Urinary bladder (tissue), 4 donors: ENCODE data around the gene ZKSCAN1. TPM values are rescaled to one million over a fixed set of nuclear protein-coding genes. Genes with fewer than 3 reads are reported as not detected.
"Not testable (repeated sequence)": the region's sequence is repeated elsewhere in the genome, so short reads cannot be mapped to it uniquely, and the experiment has no call there.

Experiments used
- DNase-seq: peaks from one replicate; pipeline ENCODE4 v3.0.0-alpha.2; 2015; ENCODE audit errors: extremely low spot score
- H3K27ac ChIP-seq: one replicate; pipeline ENCODE4 v1.5.1; 2013; ENCODE audit warnings: low read depth, mild to moderate bottlenecking, moderate library complexity
- H3K36me3 ChIP-seq: one replicate; pipeline ENCODE4 v1.6.1; 2013; ENCODE audit warnings: mild to moderate bottlenecking, moderate library complexity; ENCODE audit not compliant: insufficient read depth
- H3K4me1 ChIP-seq: one replicate; pipeline ENCODE4 v1.6.1; 2013; ENCODE audit warnings: mild to moderate bottlenecking, moderate library complexity; ENCODE audit not compliant: insufficient read depth
- H3K4me3 ChIP-seq: one replicate; pipeline ENCODE4 v1.5.1; 2013; ENCODE audit warnings: low read depth, low read length
- WGBS: extraction: QIAGEN DNeasy Blood & Tissue Kit; methylation state at CpG from one replicate; pipeline ENCODE4 v1.1.7; 2013; 5-methylcytosine and 5-hydroxymethylcytosine counted together
- polyA plus RNA-seq: library from polyadenylated mRNA; stranded (reverse); fragments of 200-250 nt; gene quantifications from one replicate; pipeline ENCODE4 v1.2.3, GENCODE V29; 2013
- total RNA-seq: library from RNA; depleted of rRNA; stranded (reverse); fragments of >200 nt; gene quantifications from one replicate; pipeline ENCODE4 v1.2.3, GENCODE V29; 2014
- donor health status: healthy with polysubstance abuse.
- donor health status: healthy.

The ZKSCAN1 gene
- total and polyA plus RNA-seq, 2 donors = 14.3 to 51.5 TPM

DNA sequence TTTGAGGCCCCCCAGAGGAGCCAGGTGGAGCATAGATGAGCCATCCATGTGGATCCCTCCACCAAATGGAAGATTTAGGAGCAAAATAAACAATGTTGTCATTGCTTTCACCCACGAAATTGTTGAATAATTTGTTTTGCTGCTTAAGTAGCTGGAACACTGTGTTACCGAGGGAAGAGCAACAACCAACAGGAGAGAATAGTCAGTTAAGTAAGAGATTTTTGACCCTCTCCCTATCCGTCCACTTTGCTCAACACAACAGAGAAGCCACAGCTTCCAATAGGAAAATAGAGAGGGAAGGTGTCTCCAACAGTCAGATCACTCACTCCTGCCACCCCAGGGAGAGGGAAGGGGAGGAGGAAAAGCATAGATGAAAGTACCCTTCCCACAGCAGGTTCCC, 3.9 kb upstream of the ZKSCAN1 start:
- H3K36me3 ChIP-seq = no peaks in the 10 kb centered on the region
- DNase-seq = no peak
- WGBS = 50% methylated on average over 3 of the region's 3 CpGs
- H3K4me3 ChIP-seq = no peak overlapping the region
- H3K27ac ChIP-seq = no peak overlapping the region
- H3K4me1 ChIP-seq = no peaks in the 10 kb centered on the region

- not testable (repeated sequence) for H3K4me1 ChIP-seq, H3K27ac ChIP-seq, H3K36me3 ChIP-seq, DNase-seq, H3K4me3 ChIP-seq
- WGBS = 67% methylated on average over 14 of the region's 14 CpGs
Measured at GRCh38 chr7:100012385-100013327, 2.7 kb upstream of the ZKSCAN1 start.

- DNase-seq = no peak
- Histone ChIP-seq H3K4me3 (no peak overlapping the region), H3K4me1 (no peaks in the 10 kb centered on the region), H3K36me3 (no peaks in the 10 kb centered on the region), H3K27ac (no peak overlapping the region)
- 76% methylated on average over 3 of the region's 3 CpGs for WGBS
Measured at GRCh38 chr7:100013328-100013676, 2.1 kb upstream of the ZKSCAN1 start.

GRCh38 chr7:100016215-100016901, 962 bp downstream of the ZKSCAN1 start:
- Histone ChIP-seq H3K4me1 (no peaks in the 10 kb centered on the region), H3K4me3 (peak overlapping the region; percentile 100), H3K27ac (peak overlapping the region; percentile 97), H3K36me3 (no peaks in the 10 kb centered on the region)
- DNase-seq = no peak
- 22% methylated on average over 11 of the region's 11 CpGs for WGBS

DNA sequence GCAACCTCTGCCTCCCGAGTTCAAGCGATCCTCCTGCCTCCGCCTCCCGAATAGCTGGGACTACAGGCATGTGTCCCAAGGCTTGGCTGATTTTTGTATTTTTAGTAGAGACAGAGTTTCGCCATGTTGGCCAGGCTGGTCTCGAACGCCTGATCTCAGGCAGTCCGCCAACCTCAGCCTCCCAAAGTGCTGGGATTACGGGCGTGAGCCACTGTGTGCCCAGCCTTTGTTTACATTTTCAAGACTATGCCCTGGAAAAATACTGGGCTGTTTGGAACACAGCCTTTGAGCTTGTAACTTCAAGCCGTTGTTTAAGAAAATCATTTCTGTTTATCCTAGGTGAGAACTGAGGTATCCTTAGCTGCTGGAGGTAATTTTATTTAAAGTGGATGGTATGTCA, 1.9 kb downstream of the ZKSCAN1 start:
- Histone ChIP-seq H3K36me3 (no peaks in the 10 kb centered on the region), H3K4me3 (no peak overlapping the region), H3K27ac (no peak overlapping the region), H3K4me1 (no peaks in the 10 kb centered on the region)
- no peak for DNase-seq
- 65% methylated on average over 11 of the region's 11 CpGs for WGBS

- H3K4me3 ChIP-seq = no peak overlapping the region
- 92% methylated on average over 5 of the region's 5 CpGs for WGBS
- DNase-seq = no peak
- H3K4me1 ChIP-seq = no peaks in the 10 kb centered on the region
- no peak overlapping the region for H3K27ac ChIP-seq
- no peaks in the 10 kb centered on the region for H3K36me3 ChIP-seq
Measured at GRCh38 chr7:100017875-100018274, 2.5 kb downstream of the ZKSCAN1 start.

GRCh38 chr7:100019908-100020307, 4.5 kb downstream of the ZKSCAN1 start:
- H3K4me1 ChIP-seq = no peaks in the 10 kb centered on the region
- no peak overlapping the region for H3K4me3 ChIP-seq
- no peak for DNase-seq
- H3K36me3 ChIP-seq = peaks cover 3% of the 10 kb centered on the region
- WGBS = 74% methylated on average over 7 of the region's 7 CpGs
- no peak overlapping the region for H3K27ac ChIP-seq

DNA sequence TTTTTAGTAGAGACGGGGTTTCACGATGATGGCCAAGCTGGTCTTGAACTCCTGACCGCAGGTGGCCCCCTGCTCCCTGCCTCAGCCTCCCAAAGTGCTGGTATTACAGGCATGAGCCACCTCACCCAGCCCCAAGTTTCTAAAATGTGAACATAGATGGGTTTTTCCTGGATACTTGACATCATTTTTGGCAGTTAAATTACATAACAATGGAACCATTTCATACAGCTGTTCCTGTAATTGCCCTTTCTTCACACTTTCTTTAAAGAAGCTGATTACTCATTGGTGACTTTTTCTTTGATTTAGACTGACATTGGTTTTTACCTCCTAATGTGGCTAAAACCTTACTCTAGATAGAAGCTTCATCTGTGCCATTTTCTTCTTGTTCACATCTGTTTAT, 5.9 kb downstream of the ZKSCAN1 start:
- Histone ChIP-seq H3K36me3 (peaks cover 4% of the 10 kb centered on the region), H3K4me3 (no peak overlapping the region), H3K4me1 (no peaks in the 10 kb centered on the region), H3K27ac (no peak overlapping the region)
- DNase-seq = no peak
- WGBS = 91% methylated on average over 3 of the region's 3 CpGs

DNA sequence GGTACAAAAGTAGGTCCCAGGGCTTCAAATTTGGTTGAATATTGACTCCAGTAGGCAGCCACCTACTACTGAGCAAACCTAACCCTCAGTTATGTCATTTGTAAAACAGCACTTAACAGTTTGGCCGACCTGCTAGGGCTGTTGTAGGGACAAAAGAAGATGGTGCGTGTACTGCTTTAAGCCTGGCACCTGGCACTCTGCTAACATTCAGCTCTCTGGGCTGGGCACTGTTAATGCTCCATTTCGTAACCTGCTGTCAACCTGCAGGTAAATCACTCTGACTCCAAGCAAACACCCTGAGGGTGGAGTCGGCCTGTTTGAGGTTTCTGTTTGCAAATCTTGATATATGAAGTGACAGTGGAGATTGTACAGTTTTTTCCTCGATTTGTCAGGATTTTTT, 7.2 kb downstream of the ZKSCAN1 start:
- Histone ChIP-seq H3K27ac (no peak overlapping the region), H3K4me1 (no peaks in the 10 kb centered on the region), H3K36me3 (peaks cover 4% of the 10 kb centered on the region), H3K4me3 (no peak overlapping the region)
- DNase-seq = no peak
- 74% methylated on average over 5 of the region's 5 CpGs for WGBS

GRCh38 chr7:100023526-100023925, 8.1 kb downstream of the ZKSCAN1 start:
- DNase-seq = no peak
- Histone ChIP-seq H3K27ac (no peak overlapping the region), H3K4me3 (no peak overlapping the region), H3K36me3 (peaks cover 4% of the 10 kb centered on the region), H3K4me1 (no peaks in the 10 kb centered on the region)
- 95% methylated on average over 12 of the region's 12 CpGs for WGBS

DNA sequence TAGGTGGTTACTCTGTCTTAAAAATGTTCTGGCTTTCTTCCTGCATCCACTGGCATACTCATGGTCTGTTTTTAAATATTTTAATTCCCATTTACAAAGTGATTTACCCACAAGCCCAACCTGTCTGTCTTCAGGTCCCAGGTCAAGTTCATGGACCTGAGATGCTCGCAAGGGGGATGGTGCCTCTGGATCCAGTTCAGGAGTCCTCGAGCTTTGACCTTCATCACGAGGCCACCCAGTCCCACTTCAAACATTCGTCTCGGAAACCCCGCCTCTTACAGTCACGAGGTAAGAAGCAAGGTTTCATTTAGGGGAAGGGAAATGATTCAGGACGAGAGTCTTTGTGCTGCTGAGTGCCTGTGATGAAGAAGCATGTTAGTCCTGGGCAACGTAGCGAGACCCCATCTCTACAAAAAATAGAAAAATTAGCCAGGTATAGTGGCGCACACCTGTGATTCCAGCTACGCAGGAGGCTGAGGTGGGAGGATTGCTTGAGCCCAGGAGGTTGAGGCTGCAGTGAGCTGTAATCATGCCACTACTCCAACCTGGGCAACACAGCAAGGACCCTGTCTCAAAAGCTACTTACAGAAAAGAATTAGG, 8.7 kb downstream of the ZKSCAN1 start:
- H3K27ac ChIP-seq = no peak overlapping the region
- 91% methylated on average over 12 of the region's 12 CpGs for WGBS
- DNase-seq = no peak
- H3K4me3 ChIP-seq = no peak overlapping the region
- no peaks in the 10 kb centered on the region for H3K4me1 ChIP-seq
- H3K36me3 ChIP-seq = peaks cover 4% of the 10 kb centered on the region

DNA sequence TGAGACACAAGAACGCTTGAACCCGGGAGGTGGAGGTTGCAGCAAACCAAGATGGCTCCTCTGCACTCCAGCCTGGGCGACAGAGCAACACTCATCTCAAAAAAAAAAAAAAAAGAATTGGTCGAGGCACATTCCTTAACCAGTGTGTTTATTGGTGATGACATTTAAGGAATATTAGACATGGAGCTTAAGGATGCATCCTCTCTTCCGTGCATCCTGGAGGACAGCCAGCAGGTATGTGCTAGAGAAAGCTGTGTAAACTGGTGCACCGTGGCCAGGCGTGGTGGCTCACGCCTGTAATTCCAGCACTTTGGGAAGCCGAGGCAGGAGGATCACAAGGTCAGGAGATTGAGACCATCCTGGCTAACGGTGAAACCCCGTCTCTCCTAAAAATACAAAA, 11.8 kb downstream of the ZKSCAN1 start:
- Histone ChIP-seq H3K4me1 (no peaks in the 10 kb centered on the region), H3K27ac (no peak overlapping the region), H3K36me3 (peaks cover 6% of the 10 kb centered on the region), H3K4me3 (no peak overlapping the region)
- no peak for DNase-seq
- 95% methylated on average over 11 of the region's 11 CpGs for WGBS

DNA sequence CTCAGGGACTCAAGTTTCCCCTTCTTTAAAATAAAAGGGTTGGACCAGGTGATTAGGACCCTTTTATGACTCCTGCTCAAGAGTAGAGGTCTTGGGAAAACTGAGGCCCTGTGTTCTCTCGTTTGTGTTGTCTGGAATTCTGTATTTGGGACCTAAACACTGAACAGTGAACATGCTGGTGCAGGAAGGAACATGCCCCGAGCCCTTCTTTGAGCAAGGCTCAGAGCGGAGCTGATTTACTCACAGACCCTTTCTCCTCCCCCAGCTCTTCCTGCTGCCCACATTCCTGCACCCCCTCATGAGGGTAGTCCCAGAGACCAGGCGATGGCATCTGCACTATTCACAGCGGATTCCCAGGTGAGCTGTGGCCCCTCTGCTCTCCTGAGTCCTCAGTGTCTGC, 14.2 kb downstream of the ZKSCAN1 start:
- Histone ChIP-seq H3K4me1 (no peaks in the 10 kb centered on the region), H3K27ac (no peak overlapping the region), H3K4me3 (no peak overlapping the region), H3K36me3 (peaks cover 9% of the 10 kb centered on the region)
- WGBS = 83% methylated on average over 5 of the region's 5 CpGs
- DNase-seq = no peak

DNA sequence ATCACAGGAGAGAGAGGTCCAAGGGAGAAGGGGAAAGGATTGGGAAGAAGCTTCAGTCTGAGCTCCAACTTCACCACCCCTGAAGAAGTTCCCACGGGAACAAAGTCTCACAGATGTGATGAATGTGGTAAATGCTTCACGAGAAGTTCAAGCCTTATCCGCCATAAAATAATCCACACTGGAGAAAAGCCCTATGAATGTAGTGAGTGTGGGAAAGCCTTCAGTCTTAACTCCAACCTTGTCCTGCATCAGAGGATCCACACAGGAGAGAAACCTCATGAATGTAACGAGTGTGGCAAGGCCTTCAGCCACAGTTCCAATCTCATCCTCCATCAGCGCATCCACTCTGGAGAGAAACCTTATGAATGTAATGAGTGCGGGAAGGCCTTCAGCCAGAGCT, 18.1 kb downstream of the ZKSCAN1 start:
- H3K36me3 ChIP-seq = peaks cover 7% of the 10 kb centered on the region
- H3K4me3 ChIP-seq = no peak overlapping the region
- DNase-seq = no peak
- 95% methylated on average over 6 of the region's 6 CpGs for WGBS
- H3K4me1 ChIP-seq = no peaks in the 10 kb centered on the region
- no peak overlapping the region for H3K27ac ChIP-seq
